ENCODE results near the gene MBD3. TPM values are rescaled to one million over a fixed set of nuclear protein-coding genes. Genes with fewer than 3 reads are reported as not detected.

MBD3 gene
- total and polyA plus RNA-seq, 2 experiments from 2014 or later = 24.5 to 153 TPM

DNA sequence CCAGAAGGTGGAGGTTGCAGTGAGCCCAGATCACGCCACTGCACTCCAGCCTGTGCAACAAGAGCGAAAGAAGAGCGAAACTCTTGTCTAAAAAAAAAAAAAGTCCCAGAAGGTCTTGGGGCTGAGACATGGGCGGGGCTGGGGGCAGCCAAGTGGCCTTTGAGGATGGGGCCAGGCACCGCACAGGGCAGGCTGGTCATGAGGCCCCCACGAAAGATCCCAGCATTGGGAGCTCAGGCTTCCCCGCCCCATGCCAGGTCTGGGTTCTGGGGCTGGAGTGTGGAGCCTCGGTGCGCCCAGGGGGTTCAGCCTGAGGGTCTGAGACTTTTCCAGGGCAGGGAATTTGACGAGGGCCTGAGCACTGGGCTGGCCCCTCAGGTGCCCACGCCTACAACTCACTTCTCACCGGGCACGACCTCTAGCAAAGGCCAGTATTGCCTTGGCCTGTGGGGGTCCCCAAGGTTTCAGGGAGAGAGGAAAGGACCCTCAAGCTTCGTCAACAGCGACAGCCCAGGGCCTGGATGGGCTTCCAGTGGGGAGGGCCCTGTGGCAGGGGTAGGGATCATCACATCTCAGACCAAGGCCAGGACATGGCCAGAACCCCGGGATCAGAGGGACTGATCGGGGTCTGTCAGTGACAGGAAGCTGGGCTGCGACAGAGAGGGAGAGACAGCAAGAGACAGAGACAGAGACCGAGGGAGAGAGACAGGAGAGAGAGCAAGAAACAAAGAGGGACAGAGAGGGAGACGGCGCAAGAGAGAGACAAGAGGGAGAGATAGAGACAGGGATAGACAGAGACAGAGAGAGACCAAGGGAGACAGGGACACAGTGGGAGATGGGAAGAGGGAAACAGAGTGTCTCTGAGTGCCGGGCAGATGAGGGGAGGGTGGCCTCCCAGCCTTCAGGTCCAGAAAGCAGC lies 17.1 kb downstream of the MBD3 start:
- Histone ChIP-seq H3K4me3 (no peak overlapping the region), H2AFZ (no peak overlapping the region), H3K4me1 (ENCODE audit: insufficient read depth) (no peaks in the 10 kb centered on the region), H3K9ac (no peak overlapping the region), H3K9me2 (ENCODE audit: insufficient read depth) (no peaks in the 10 kb centered on the region), H4K20me1 (ENCODE audit: insufficient read depth) (no peaks in the 10 kb centered on the region), H3K9me3 (ENCODE audit: low read depth) (no peaks in the 10 kb centered on the region), H3K36me3 (ENCODE audit: low read depth) (no peaks in the 10 kb centered on the region), H3K27ac (no peak overlapping the region), H3K4me2 (ENCODE audit: unreplicated experiment) (no peak overlapping the region), H3F3A (ENCODE audit: insufficient read depth) (no peaks in the 10 kb centered on the region), H3K27me3 (replicated peaks; ENCODE audit: insufficient read depth) (no peaks in the 10 kb centered on the region), H3K79me2 (ENCODE audit: insufficient read depth) (no peaks in the 10 kb centered on the region)
- no peak for DNase-seq
- no peak for TF ChIP-seq EZH2phosphoT487 (IDR thresholded peaks at IDR 0.05; ENCODE audit: insufficient read depth, low read depth)
- no peak for TF ChIP-seq EZH2 (IDR thresholded peaks at IDR 0.05; ENCODE audit: insufficient read depth, poor library complexity, severe bottlenecking)
- WGBS, 2 experiments (ENCODE audit: low coverage in 1 of 2, low lambda C conversion rate in 2 of 2, missing lambda C conversion rate in 2 of 2) = 83 to 84% methylated on average over 21 of the region's 22 CpGs
- in situ Hi-C loops (cut with MboI) = no loop called here

DNA sequence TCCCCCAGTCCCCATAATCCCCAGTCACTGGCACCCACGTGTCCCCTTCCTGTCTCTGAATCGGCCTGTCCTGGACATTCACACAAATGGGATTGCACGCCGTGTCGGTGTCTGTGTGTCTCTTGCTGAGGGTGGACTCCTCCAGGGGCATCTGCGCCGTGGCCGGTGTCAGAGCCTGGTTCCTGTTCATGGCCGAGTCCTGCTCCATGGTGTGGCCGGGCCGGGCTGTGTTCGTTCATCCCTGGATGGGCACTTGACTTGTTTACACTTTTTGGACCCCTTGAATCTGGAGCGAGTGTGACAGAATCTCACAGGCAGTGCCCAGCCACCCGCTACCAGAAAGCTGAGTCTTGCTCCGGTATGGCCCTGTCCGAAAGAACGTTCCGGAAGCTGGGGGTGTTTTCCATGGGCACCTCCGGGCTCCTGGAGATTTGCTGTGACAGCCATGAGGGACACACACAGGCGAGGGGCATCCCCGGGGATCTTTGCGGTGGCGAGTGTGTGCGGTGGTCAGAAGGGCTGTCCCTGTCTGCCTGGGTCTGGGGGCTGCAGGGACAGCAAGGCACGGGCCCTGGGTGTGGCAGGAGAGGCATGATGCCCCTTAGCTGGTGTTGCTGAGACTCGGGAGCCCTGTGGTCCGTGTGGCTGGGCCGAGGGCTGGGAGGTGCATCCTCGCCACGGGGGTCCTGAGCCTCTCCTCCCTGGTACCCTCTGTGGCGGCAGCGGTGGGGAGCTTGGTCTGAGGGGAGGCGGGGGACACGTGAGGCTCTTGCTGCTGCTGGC lies 18.1 kb downstream of the MBD3 start:
- Histone ChIP-seq H3F3A (ENCODE audit: insufficient read depth) (no peaks in the 10 kb centered on the region), H3K79me2 (ENCODE audit: insufficient read depth) (no peaks in the 10 kb centered on the region), H4K20me1 (ENCODE audit: insufficient read depth) (no peaks in the 10 kb centered on the region), H3K4me3 (no peak overlapping the region), H3K4me2 (ENCODE audit: unreplicated experiment) (no peak overlapping the region), H3K9ac (no peak overlapping the region), H3K9me3 (ENCODE audit: low read depth) (no peaks in the 10 kb centered on the region), H3K4me1 (ENCODE audit: insufficient read depth) (no peaks in the 10 kb centered on the region), H2AFZ (no peak overlapping the region), H3K9me2 (ENCODE audit: insufficient read depth) (no peaks in the 10 kb centered on the region), H3K27me3 (replicated peaks; ENCODE audit: insufficient read depth) (no peaks in the 10 kb centered on the region), H3K36me3 (ENCODE audit: low read depth) (no peaks in the 10 kb centered on the region), H3K27ac (no peak overlapping the region)
- 84 to 89% methylated on average over 29 to 32 of the region's 34 CpGs for WGBS, 2 experiments (ENCODE audit: low coverage in 1 of 2, low lambda C conversion rate in 2 of 2, missing lambda C conversion rate in 2 of 2)
- in situ Hi-C loops (cut with MboI) = no loop called here
- no peak for TF ChIP-seq EZH2phosphoT487 (IDR thresholded peaks at IDR 0.05; ENCODE audit: insufficient read depth, low read depth)
- DNase-seq = no peak

DNA sequence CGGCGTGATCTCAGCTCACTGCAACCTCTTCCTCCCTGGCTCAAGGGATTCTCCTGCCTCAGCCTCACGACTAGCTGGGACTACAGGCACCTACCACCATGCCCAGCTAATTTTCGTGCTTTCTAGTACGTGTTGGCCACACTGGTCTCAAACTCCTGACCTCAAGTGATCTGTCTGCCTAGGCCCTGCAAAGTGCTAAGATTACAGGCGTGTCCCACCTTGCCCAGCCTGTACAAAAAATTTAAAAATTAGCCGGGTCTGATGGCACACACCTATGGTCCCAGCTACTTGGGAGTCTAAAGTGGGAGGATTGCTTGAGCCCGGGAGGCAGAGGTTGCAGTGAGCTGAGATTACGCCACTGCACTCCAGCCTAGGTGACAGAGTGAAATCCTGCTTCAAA lies 19.9 kb downstream of the MBD3 start:
- in situ Hi-C loops (cut with MboI) = no loop called here
- Histone ChIP-seq H3K79me2 (ENCODE audit: insufficient read depth) (no peaks in the 10 kb centered on the region), H3K9ac (no peak overlapping the region), H3K27ac (no peak overlapping the region), H3K9me3 (ENCODE audit: low read depth) (no peaks in the 10 kb centered on the region), H3K4me1 (ENCODE audit: insufficient read depth) (no peaks in the 10 kb centered on the region), H3F3A (ENCODE audit: insufficient read depth) (no peaks in the 10 kb centered on the region), H3K27me3 (replicated peaks; ENCODE audit: insufficient read depth) (no peaks in the 10 kb centered on the region), H2AFZ (no peak overlapping the region), H3K36me3 (ENCODE audit: low read depth) (no peaks in the 10 kb centered on the region), H3K4me3 (no peak overlapping the region), H4K20me1 (ENCODE audit: insufficient read depth) (no peaks in the 10 kb centered on the region), H3K9me2 (ENCODE audit: insufficient read depth) (no peaks in the 10 kb centered on the region), H3K4me2 (ENCODE audit: unreplicated experiment) (no peak overlapping the region)
- TF ChIP-seq EZH2phosphoT487 (IDR thresholded peaks at IDR 0.05; ENCODE audit: insufficient read depth, low read depth) (no peak), EZH2 (IDR thresholded peaks at IDR 0.05; ENCODE audit: insufficient read depth, poor library complexity, severe bottlenecking) (no peak)
- DNase-seq = no peak
- WGBS, 2 experiments (ENCODE audit: low coverage in 1 of 2, low lambda C conversion rate in 2 of 2, missing lambda C conversion rate in 2 of 2) = 75 to 76% methylated on average over 9 of the region's 9 CpGs

DNA sequence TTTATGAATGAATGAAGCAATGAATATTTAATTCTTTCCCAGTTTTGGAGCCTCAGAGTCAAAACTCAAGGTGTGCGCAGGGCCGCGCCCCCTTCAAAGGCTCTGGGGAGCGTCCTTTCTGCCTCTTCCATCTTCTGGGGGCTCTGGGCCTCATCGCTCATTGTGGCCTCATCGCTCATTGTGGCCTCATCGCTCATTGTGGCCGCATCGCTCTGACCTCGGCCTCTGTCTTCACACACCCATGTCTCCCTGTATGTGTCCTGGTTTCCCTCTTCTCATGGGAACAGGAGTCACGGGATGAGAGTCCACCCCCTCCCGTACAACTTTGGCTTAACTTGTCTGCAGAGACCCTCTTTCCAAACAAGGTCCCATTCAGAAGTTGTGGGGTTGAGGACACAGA lies 21.3 kb downstream of the MBD3 start:
- 92 to 100% methylated on average over 8 to 12 of the region's 12 CpGs for WGBS, 2 experiments (ENCODE audit: low coverage in 1 of 2, low lambda C conversion rate in 2 of 2, missing lambda C conversion rate in 2 of 2)
- Histone ChIP-seq H3K9me2 (ENCODE audit: insufficient read depth) (no peaks in the 10 kb centered on the region), H4K20me1 (ENCODE audit: insufficient read depth) (no peaks in the 10 kb centered on the region), H3K9ac (no peak overlapping the region), H3K27ac (no peak overlapping the region), H3K79me2 (ENCODE audit: insufficient read depth) (peaks cover under 1% of the 10 kb centered on the region; the same call in 1 of the 2 replicates), H3K4me1 (ENCODE audit: insufficient read depth) (no peaks in the 10 kb centered on the region), H3K27me3 (replicated peaks; ENCODE audit: insufficient read depth) (no peaks in the 10 kb centered on the region), H2AFZ (no peak overlapping the region), H3K36me3 (ENCODE audit: low read depth) (no peaks in the 10 kb centered on the region), H3K4me3 (no peak overlapping the region), H3F3A (ENCODE audit: insufficient read depth) (no peaks in the 10 kb centered on the region), H3K4me2 (ENCODE audit: unreplicated experiment) (no peak overlapping the region), H3K9me3 (ENCODE audit: low read depth) (no peaks in the 10 kb centered on the region)
- in situ Hi-C loops (cut with MboI) = no loop called here
- DNase-seq = no peak
- TF ChIP-seq EZH2 (IDR thresholded peaks at IDR 0.05; ENCODE audit: insufficient read depth, poor library complexity, severe bottlenecking) = no peak
- TF ChIP-seq EZH2phosphoT487 (IDR thresholded peaks at IDR 0.05; ENCODE audit: insufficient read depth, low read depth) = no peak

All from GM23248 (cell line).